ENCODE results near the gene STK10. TPM values are rescaled to one million over a fixed set of nuclear protein-coding genes. Genes with fewer than 3 reads are reported as not detected.

The STK10 gene
- polyA plus RNA-seq, 1 donor (not counting 4 experiments of a cell fraction or from before 2014, with no cell fraction given) = 19.8 TPM

DNA sequence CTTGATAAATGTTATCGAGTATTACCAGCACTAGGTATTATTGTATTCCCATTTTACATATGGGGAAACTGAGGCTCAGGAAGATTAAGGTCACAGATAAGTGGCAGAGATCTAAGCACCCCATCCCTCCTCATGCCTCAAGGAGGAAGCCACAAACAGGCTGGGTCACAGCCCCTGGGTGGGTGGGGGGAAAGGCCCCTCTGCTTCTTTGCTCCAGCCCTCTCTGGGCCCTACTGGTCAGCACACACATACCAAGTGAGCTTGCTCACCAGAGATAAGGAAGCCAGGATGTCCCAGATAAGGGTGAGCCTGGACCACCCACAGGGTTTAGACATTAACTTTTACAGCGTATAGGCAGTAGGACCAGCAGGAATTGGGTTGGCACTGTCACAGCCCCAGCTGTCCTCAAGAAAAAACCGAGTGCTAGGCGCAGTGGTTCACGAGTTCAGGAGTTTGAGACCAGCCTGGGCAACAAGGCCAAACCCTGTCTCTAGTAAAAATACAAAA, 45.3 kb downstream of the STK10 start:
- no peaks in the 10 kb centered on the region for H3K27me3 ChIP-seq (ENCODE audit: control insufficient read depth, extremely low read depth, insufficient read depth, low read length)
- peaks cover 16% of the 10 kb centered on the region for H3K4me1 ChIP-seq (ENCODE audit: control insufficient read depth, extremely low read depth, insufficient read depth, low read length)
- dilution Hi-C loops (cut with MboI; ENCODE audit: extremely low pct_ligation_motif_present, low sequenced_read_pairs) = no loop called here
- H3K4me3 ChIP-seq (ENCODE audit: control insufficient read depth in 2 of 3, extremely low read depth in 1 of 3, insufficient read depth in 2 of 3, low read depth in 1 of 3, low read length in 3 of 3) = no peak overlapping the region
- peaks cover 5% of the 10 kb centered on the region for H3K9me1 ChIP-seq (ENCODE audit: control insufficient read depth, extremely low read depth, insufficient read depth, low read length)
- no peak overlapping the region for H3K9ac ChIP-seq (ENCODE audit: control insufficient read depth, extremely low read depth, insufficient read depth, low read length)
- DNase-seq (ENCODE audit: low read depth, low spot score) = no peak
- H2AFZ ChIP-seq (ENCODE audit: control insufficient read depth, low read length) = no peak overlapping the region
- H3K79me2 ChIP-seq (ENCODE audit: control insufficient read depth, insufficient read depth, low read length) = peaks cover 77% of the 10 kb centered on the region
- H3K4me2 ChIP-seq (ENCODE audit: control insufficient read depth, extremely low read depth, insufficient read depth, low read depth, low read length) = no peak overlapping the region
- no peak overlapping the region for H3K27ac ChIP-seq (ENCODE audit: control insufficient read depth, insufficient read depth, low read length)
- peaks cover 22% of the 10 kb centered on the region for H4K20me1 ChIP-seq (ENCODE audit: control insufficient read depth, extremely low read depth, insufficient read depth, low read length)
- no peaks in the 10 kb centered on the region for H3K9me3 ChIP-seq (ENCODE audit: control insufficient read depth, low read depth, low read length)
- H3K36me3 ChIP-seq (ENCODE audit: control insufficient read depth in 2 of 2, extremely low read depth in 1 of 2, insufficient read depth in 2 of 2, low read length in 2 of 2) = peaks cover 5 to 9% of the 10 kb centered on the region in 2 experiments
- no peak for FAIRE-seq
- TF ChIP-seq, protein P1, sequence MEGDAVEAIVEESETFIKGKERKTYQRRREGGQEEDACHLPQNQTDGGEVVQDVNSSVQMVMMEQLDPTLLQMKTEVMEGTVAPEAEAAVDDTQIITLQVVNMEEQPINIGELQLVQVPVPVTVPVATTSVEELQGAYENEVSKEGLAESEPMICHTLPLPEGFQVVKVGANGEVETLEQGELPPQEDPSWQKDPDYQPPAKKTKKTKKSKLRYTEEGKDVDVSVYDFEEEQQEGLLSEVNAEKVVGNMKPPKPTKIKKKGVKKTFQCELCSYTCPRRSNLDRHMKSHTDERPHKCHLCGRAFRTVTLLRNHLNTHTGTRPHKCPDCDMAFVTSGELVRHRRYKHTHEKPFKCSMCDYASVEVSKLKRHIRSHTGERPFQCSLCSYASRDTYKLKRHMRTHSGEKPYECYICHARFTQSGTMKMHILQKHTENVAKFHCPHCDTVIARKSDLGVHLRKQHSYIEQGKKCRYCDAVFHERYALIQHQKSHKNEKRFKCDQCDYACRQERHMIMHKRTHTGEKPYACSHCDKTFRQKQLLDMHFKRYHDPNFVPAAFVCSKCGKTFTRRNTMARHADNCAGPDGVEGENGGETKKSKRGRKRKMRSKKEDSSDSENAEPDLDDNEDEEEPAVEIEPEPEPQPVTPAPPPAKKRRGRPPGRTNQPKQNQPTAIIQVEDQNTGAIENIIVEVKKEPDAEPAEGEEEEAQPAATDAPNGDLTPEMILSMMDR (optimal IDR thresholded peaks at IDR 0.05 in 1 of 3, IDR thresholded peaks at IDR 0.05 in 1 of 3, conservative IDR thresholded peaks at IDR 0.05 in 1 of 3; ENCODE audit: extremely low read depth in 1 of 3, insufficient read depth in 2 of 3, low read length in 3 of 3) = no peak
- no peak for TF ChIP-seq EZH2 (IDR thresholded peaks at IDR 0.05; ENCODE audit: low read length)

DNA sequence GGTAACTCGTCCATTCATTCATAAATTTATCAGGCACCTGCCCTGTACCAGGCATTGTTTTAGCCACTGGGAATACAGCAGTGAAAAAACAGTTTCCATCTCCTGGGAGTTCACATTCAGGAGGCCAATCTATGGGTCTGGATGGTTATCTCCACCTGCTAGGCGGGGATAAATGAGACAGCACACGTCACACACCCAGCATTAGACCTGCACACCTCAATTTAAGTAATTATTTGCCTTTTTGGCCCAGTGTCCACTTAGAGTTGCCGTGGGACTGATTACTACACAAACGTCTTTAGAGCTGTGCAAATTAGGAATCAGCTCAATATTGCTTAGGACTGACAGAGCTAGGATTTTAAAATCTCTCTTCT, 46.1 kb downstream of the STK10 start:
- peaks cover 74% of the 10 kb centered on the region for H3K79me2 ChIP-seq (ENCODE audit: control insufficient read depth, insufficient read depth, low read length)
- no peak for FAIRE-seq

More for the DNA sequence above, 46.1 kb downstream of the STK10 start:
- no peak overlapping the region for H3K4me2 ChIP-seq (ENCODE audit: control insufficient read depth, extremely low read depth, insufficient read depth, low read depth, low read length)
- DNase-seq (ENCODE audit: low read depth, low spot score) = no peak
- no peak overlapping the region for H3K4me3 ChIP-seq (ENCODE audit: control insufficient read depth in 2 of 3, extremely low read depth in 1 of 3, insufficient read depth in 2 of 3, low read depth in 1 of 3, low read length in 3 of 3)
- H3K9me3 ChIP-seq (ENCODE audit: control insufficient read depth, low read depth, low read length) = no peaks in the 10 kb centered on the region
- H2AFZ ChIP-seq (ENCODE audit: control insufficient read depth, low read length) = no peak overlapping the region
- TF ChIP-seq, protein P1 (optimal IDR thresholded peaks at IDR 0.05 in 1 of 3, IDR thresholded peaks at IDR 0.05 in 1 of 3, conservative IDR thresholded peaks at IDR 0.05 in 1 of 3; ENCODE audit: extremely low read depth in 1 of 3, insufficient read depth in 2 of 3, low read length in 3 of 3) = no peak
- TF ChIP-seq EZH2 (IDR thresholded peaks at IDR 0.05; ENCODE audit: low read length) = no peak
- H3K4me1 ChIP-seq (ENCODE audit: control insufficient read depth, extremely low read depth, insufficient read depth, low read length) = peaks cover 16% of the 10 kb centered on the region
- H3K9ac ChIP-seq (ENCODE audit: control insufficient read depth, extremely low read depth, insufficient read depth, low read length) = no peak overlapping the region
- peaks cover 4% of the 10 kb centered on the region in 2 experiments for H3K36me3 ChIP-seq (ENCODE audit: control insufficient read depth in 2 of 2, extremely low read depth in 1 of 2, insufficient read depth in 2 of 2, low read length in 2 of 2)
- peaks cover 5% of the 10 kb centered on the region for H3K9me1 ChIP-seq (ENCODE audit: control insufficient read depth, extremely low read depth, insufficient read depth, low read length)
- dilution Hi-C loops (cut with MboI; ENCODE audit: extremely low pct_ligation_motif_present, low sequenced_read_pairs) = no loop called here
- H3K27me3 ChIP-seq (ENCODE audit: control insufficient read depth, extremely low read depth, insufficient read depth, low read length) = no peaks in the 10 kb centered on the region
- peaks cover 22% of the 10 kb centered on the region for H4K20me1 ChIP-seq (ENCODE audit: control insufficient read depth, extremely low read depth, insufficient read depth, low read length)
- H3K27ac ChIP-seq (ENCODE audit: control insufficient read depth, insufficient read depth, low read length) = no peak overlapping the region
